ENCODE measurements around the gene PCNT.

- no peak for TF ChIP-seq CTCF (IDR thresholded peaks at IDR 0.05; ENCODE audit: insufficient read depth, low read length, poor library complexity, severe bottlenecking)
- TF ChIP-seq EZH2phosphoT487 (conservative IDR thresholded peaks at IDR 0.05; ENCODE audit: low read length) = no peak
These were observed 4.8 kb upstream of the PCNT start for GRCh38 chr21:46319186-46319585.

Data from SU-DHL-6 (cell line).